NCI-H1092 treated with DMSO at 0.1 percent for 48 hours (cell line): ENCODE results near the gene ATRX.
"Not testable (repeated sequence)": the region's sequence is repeated elsewhere in the genome, so short reads cannot be mapped to it uniquely, and the experiment has no call there.

Source experiments
- DNase-seq: peaks from one replicate; lab custom pipeline; 2025; lab: John Stamatoyannopoulos, UW

The ATRX gene

GRCh38 chrX:77621453-77621852 lies 164.6 kb downstream of the ATRX start:
- DNase-seq: not testable (repeated sequence)

DNA sequence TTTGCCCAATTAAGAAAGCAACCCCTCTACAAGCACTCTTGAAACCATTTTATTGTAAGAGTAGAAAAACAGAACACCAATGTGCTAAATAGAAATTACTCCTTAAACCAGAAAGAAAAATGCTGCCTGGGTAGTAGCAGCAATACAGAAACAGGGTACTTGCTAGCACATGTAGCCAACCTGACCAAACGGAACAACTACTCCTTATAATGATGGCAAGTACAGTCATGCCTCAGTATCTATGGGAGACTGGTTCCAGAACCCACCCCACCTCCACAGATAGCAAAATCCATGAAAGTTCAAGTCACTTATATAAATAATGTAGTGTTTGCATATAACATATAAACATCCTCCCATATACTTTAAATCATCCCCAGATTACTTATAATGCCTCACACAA lies 168.8 kb downstream of the ATRX start:
- no peak for DNase-seq

- DNase-seq: no peak
Observed at GRCh38 chrX:77603635-77604336, 182.2 kb downstream of the ATRX start.

DNA sequence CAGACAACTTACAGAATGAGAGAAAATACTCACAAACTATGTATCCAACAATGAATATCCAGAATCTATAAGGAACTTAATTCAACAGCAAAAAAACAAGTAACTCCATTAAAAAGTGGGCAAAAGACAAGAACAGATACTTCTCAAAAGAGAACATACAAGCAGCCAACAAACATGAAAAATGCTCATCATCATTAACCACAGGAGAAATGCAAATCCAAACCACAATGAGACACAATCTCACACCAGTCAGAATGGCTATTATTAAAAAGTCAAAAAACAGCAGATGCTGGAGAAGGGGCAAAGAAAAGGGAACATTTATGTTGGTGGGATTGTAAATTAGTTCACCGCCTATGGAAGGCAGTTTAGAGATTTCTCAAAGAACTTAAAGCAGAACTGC lies 188.5 kb downstream of the ATRX start:
- DNase-seq: no peak

GRCh38 chrX:77597090-77597489 lies 188.9 kb downstream of the ATRX start:
- DNase-seq: no peak

DNA sequence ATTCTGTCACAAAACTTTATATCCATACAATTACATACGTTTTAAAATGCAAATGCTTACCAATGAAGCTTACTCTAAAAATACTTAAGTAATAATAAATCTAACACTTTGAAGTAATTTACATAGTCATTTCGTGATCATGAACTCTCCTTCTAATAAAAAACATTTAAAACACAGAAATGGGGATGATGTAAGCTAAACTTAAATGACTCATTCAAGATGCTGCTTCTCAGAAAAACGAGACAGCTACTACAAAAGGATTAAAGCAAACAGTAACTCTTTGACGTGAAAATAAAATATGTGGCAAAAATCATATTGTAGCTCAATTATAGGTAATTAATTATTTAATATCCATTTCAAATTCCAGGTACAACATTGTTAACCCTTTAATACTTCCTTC lies 190.2 kb downstream of the ATRX start:
- no peak for DNase-seq

- no peak for DNase-seq
Observed at GRCh38 chrX:77572322-77572721, 213.7 kb downstream of the ATRX start.

GRCh38 chrX:77565278-77565677 lies 220.7 kb downstream of the ATRX start:
- no peak for DNase-seq

DNA sequence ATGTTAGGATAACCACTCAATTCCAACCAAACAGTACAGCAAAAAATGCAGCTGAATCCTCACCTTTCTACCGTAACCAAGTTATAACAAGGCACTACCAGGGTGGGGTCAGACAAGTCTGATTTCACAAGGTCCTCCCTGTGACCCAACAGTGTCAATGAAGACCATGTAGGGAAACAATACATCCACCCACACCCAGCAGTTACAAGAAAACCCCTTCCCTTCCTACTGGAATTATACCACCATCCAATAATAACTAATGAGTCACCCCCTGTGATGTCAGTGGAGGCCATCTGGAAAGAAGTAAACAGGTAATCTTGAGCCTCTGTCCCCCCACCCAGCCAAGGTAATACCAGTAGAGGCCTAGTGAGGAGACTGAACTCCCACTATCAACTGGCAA lies 221.2 kb downstream of the ATRX start:
- DNase-seq: no peak

DNA sequence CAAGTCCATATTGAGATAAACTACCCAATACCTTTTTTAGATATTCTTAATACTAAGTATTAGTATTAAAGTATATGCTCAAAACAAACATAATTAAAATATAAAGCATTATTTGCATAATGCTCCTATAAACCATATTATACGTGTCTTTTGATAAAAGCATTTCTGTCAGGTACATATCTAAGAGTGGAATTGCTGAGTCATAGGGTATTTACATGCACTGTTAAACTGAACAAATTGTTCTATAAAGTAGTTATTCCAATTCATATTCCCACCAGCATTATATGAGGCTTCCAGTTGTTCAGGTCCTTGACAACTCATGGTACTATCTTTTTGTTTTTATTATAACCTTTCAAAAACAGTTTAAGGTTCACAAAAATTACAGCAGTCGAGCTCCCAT lies 224.6 kb downstream of the ATRX start:
- no peak for DNase-seq

- no peak for DNase-seq
Observed at GRCh38 chrX:77556276-77556675, 229.7 kb downstream of the ATRX start.

GRCh38 chrX:77548751-77549150 lies 237.3 kb downstream of the ATRX start:
- DNase-seq: no peak

DNA sequence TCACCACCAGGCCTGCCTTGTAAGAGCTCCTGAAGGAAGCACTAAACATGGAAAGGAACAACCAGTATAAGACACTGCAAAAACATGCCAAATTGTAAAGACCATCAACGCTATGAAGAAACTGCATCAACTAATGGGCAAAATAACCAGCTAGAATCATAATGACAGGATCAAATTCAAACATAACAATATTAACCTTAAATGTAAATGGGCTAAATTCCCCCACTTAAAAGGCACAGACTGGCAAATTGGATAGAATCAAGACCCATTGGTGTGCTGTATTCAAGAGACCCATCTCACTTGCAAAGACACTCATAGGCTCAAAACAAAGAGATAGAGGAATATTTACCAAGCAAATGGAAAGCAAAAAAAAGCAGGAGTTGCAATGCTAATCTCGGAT lies 246.2 kb downstream of the ATRX start:
- not testable (repeated sequence) for DNase-seq

DNA sequence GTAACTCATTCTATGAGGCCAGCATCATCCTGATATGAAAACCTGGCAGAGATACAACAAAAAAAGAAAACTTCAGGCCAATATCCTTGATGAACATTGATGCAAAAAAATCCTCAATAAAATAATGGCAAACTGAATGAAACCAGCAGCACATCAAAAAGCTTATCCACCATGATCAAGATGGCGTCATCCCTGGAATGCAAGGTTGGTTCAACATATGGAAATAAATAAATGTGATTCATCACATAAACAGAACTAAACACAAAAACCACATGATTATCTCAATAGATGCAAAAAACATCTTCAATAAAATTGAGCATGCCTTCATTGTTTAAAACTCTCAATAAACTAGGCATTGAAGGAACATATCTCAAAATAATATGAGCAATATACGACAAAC lies 254.8 kb downstream of the ATRX start:
- DNase-seq: not testable (repeated sequence)

DNA sequence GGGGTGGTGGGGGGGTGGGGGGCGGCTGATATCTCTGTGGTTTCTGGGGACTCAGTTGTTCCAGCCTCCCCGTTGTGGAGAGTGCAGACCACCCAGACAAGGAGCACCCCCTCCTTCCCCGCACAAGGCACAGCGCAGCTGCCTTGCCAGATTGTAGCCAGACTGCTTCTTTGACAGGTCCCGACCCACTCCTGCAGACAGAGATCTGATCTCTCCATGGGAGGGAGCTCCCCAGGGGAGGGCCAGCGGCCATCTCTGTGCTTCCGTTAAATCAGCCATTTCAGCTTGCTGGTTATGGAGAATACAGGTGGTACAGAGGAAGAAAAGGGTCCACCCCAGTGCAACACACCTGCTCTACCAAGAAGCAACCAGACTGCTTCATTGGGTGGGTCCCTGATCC lies 258.0 kb downstream of the ATRX start:
- DNase-seq: no peak

DNA sequence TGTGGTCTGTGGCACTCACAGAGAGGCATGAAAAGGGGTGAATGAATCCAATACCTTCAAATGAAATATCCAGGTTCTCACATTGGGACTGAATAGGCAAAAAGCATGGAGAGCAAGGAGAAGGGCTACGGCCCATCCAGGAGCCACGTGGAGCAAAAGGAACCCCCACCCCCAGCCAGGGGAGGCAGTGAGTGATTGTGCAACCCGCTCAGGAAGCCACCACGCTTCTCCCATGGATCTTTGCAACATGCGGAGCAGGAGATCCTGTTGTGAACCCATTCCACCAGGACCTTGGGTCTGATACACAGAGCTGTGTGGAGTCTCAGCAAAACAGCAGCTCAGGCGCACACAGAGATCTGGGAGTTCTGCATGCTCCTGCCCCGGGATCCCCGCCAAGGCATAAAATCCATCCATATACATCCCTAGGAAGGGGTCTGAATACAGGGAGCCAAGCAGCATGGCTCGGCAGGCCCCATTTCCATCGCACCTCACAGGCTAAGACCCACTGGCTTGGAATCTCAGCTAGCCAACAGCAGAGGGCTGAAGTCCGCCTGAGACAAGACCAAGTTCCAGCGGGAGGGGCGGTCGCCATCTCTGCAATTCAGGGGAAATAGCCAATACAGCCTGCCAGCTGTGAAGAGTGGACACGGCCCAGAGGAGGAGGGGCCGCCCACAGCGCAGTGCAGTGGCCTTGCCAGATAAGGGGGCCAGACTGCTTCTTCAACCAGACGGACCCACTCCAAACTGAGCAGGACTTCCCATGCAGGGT lies 258.6 kb downstream of the ATRX start:
- no peak for DNase-seq

- DNase-seq: no peak
Observed at GRCh38 chrX:77519765-77520164, 266.3 kb downstream of the ATRX start.

DNA sequence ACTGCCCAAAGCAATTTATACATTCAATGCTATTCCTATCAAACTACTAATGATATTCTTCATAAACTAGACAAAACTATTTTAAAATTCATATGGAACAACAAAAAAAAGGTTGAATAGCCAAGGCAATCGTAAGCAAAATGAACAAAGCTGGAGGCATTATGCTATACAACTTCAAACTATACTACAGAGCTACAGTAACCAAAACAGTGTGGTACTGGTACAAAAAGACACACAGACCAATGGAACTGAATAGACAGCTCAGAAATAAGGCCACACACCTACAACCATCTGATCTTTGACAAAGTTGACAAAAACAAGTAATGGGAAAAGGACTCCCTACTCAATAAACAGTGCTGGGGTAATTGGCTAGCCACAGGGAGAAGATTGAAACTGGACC lies 271.8 kb downstream of the ATRX start:
- no peak for DNase-seq

DNA sequence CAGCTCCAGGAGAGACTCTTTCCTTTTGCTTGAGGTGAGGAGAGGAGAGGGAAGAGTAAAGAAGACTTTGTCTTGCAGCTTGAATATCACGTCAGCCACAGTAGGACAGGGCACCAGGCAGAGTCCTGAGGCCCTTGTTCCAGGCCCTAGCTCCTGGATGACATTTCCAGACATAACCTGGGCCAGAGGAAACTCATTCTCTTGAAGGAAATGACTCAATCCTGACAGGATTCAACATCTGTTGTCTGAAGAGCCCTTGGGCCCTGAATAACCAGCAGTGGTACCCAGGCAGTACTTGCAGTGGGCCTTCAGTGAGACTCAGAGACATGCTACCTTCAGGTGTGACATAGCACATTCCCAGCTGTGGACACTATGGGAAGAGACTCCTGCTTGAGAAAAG lies 276.0 kb downstream of the ATRX start:
- no peak for DNase-seq

DNA sequence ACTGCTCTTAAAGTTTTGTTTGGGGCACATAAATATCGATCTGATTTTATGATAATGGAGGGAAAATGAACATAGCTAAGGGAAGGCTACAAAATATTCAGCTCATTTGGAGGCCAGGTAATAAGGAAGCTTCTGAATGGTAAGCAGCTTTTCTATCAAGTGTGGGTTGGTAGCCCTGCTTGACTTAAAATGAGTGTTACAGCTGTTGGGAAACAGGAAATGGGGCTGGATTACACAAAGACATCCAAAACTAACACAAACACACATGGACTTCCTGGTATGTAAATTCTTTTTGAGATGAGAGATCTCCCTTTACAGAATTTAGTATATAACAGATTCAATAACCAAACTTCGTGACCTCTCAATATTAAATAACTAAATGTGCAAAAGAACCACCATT lies 280.8 kb downstream of the ATRX start:
- DNase-seq: no peak

GRCh38 chrX:77502951-77503525 lies 283.0 kb downstream of the ATRX start:
- DNase-seq: no peak

- DNase-seq: not testable (repeated sequence)
Observed at GRCh38 chrX:77500164-77500563, 285.9 kb downstream of the ATRX start.
